IMR-90 (cell line): ENCODE results near the gene FKBP11. TPM values are rescaled to one million over a fixed set of nuclear protein-coding genes. Genes with fewer than 3 reads are reported as not detected.

Experiments
- ATAC-seq: fragments of 200-7000 bp; cut with Tn5 transposase; 2 replicates; pipeline ENCODE4 v1.9.1; 2020; ENCODE audit warnings: low read depth, mild to moderate bottlenecking, moderate library complexity
- BruUV-seq: library from RNA; stranded (reverse); fragments of 400-500 nt; replicated peaks from 2 replicates; lab custom pipeline; 2021; lab: Mats Ljungman, UMichigan
- CTCF ChIA-PET: fragments of 300-600 bp; formaldehyde crosslinking; extraction: SDS; loops from one replicate; lab custom pipeline; 2021; ENCODE audit warnings: antibody characterized with exemption; lab: Yijun Ruan, JAX
- POLR2A ChIA-PET: fragments of 300-600 bp; sonication (Branson Sonifier 250); formaldehyde crosslinking; loops from one replicate; lab custom pipeline; 2022; ENCODE audit warnings: antibody characterized with exemption; ENCODE audit not compliant: unreplicated experiment; lab: Charles Lee
- DNase-seq: peaks from one replicate; pipeline ENCODE4 v3.0.0; 2013
- H2AFZ ChIP-seq: replicated peaks from 2 replicates; pipeline ENCODE3; 2013; ENCODE audit warnings: low read length, mild to moderate bottlenecking; ENCODE audit not compliant: poor library complexity
- H2AK5ac ChIP-seq: 2 replicates; pipeline ENCODE4 v1.6.1; 2013; ENCODE audit warnings: low read depth, low read length, inconsistent platforms
- H2AK9ac ChIP-seq: replicated peaks from 2 replicates; pipeline ENCODE3; 2013; ENCODE audit warnings: mild to moderate bottlenecking, low read depth, low read length, moderate library complexity; ENCODE audit not compliant: poor library complexity
- H2BK120ac ChIP-seq: 2 replicates; pipeline ENCODE4 v1.6.1; 2013; ENCODE audit warnings: low read depth, low read length, inconsistent platforms
- H2BK15ac ChIP-seq: 3 replicates; pipeline ENCODE4 v1.6.1; 2013; ENCODE audit warnings: low read depth, low read length, inconsistent platforms
- H2BK20ac ChIP-seq: 2 replicates; pipeline ENCODE4 v1.6.1; 2013; ENCODE audit warnings: low read depth, mild to moderate bottlenecking, inconsistent platforms, low read length, moderate library complexity
- H2BK5ac ChIP-seq: 2 replicates; pipeline ENCODE4 v1.6.1; 2013; ENCODE audit warnings: mild to moderate bottlenecking, low read depth, low read length, inconsistent platforms; ENCODE audit not compliant: poor library complexity, severe bottlenecking
- H3K14ac ChIP-seq: replicated peaks from 2 replicates; pipeline ENCODE4 v1.6.1; 2013; ENCODE audit warnings: low read depth, low read length, inconsistent platforms
- H3K18ac ChIP-seq: 2 replicates; pipeline ENCODE4 v1.6.1; 2013; ENCODE audit warnings: low read depth, low read length, control low read depth
- H3K23ac ChIP-seq: 2 replicates; pipeline ENCODE4 v1.6.1; 2013; ENCODE audit warnings: low read depth, low read length, inconsistent platforms
- H3K27ac ChIP-seq: 2 replicates; pipeline ENCODE4 v1.5.1; 2013; ENCODE audit warnings: mild to moderate bottlenecking, control low read depth, low read length; ENCODE audit not compliant: insufficient read depth
- H3K27me3 ChIP-seq: 2 replicates; pipeline ENCODE4 v1.6.1; 2013; ENCODE audit warnings: low read length; ENCODE audit not compliant: control insufficient read depth, insufficient read depth
- H3K36me3 ChIP-seq: 2 replicates; pipeline ENCODE4 v1.6.1; 2013; ENCODE audit warnings: low read length, mixed read lengths; ENCODE audit not compliant: control insufficient read depth, insufficient read depth
- H3K4ac ChIP-seq: 2 replicates; pipeline ENCODE4 v1.6.1; 2013; ENCODE audit warnings: low read depth, low read length, inconsistent platforms
- H3K4me1 ChIP-seq: 2 replicates; pipeline ENCODE4 v1.6.1; 2013; ENCODE audit warnings: low read length, mixed read lengths; ENCODE audit not compliant: control insufficient read depth, insufficient read depth
- H3K4me2 ChIP-seq: 2 replicates; pipeline ENCODE4 v1.6.1; 2013; ENCODE audit warnings: low read depth, mild to moderate bottlenecking, control low read depth, low read length, moderate library complexity
- H3K4me3 ChIP-seq: 2 replicates; pipeline ENCODE4 v1.5.1; 2013; ENCODE audit warnings: low read depth, mild to moderate bottlenecking, control low read depth, low read length, moderate library complexity; ENCODE audit not compliant: insufficient read depth
- H3K56ac ChIP-seq: 2 replicates; pipeline ENCODE4 v1.6.1; 2013; ENCODE audit warnings: low read length, inconsistent platforms; ENCODE audit not compliant: insufficient read depth; ENCODE audit errors: extremely low read depth
- H3K79me1 ChIP-seq, 2 experiments: 2 replicates each; pipeline ENCODE4 v1.6.1; 2013; ENCODE audit warnings: low read length in 2 of 2, inconsistent platforms in 1 of 2, low read depth in 1 of 2
- H3K9ac ChIP-seq: 2 replicates; pipeline ENCODE4 v1.6.1; 2013; ENCODE audit warnings: low read depth, low read length, control low read depth
- H3K9me1 ChIP-seq: 2 replicates; pipeline ENCODE4 v1.6.1; 2013; ENCODE audit warnings: low read length, inconsistent platforms; ENCODE audit not compliant: insufficient read depth
- H3K9me3 ChIP-seq: 2 replicates; pipeline ENCODE4 v1.6.1; 2013; ENCODE audit warnings: low read length; ENCODE audit not compliant: control insufficient read depth, insufficient read depth
- H4K20me1 ChIP-seq: 2 replicates; pipeline ENCODE4 v1.6.1; 2013; ENCODE audit warnings: low read length, inconsistent platforms; ENCODE audit not compliant: insufficient read depth
- H4K5ac ChIP-seq: 2 replicates; pipeline ENCODE4 v1.6.1; 2013; ENCODE audit warnings: mild to moderate bottlenecking, low read depth, low read length, control low read depth
- H4K8ac ChIP-seq, 2 experiments: 2 replicates each; pipeline ENCODE4 v1.6.1; 2013; ENCODE audit warnings: low read depth in 2 of 2, low read length in 2 of 2, control low read depth in 1 of 2, inconsistent platforms in 1 of 2
- H4K91ac ChIP-seq: 2 replicates; pipeline ENCODE4 v1.6.1; 2013; ENCODE audit warnings: low read depth, low read length, inconsistent platforms; ENCODE audit not compliant: insufficient read depth
- MXI1 ChIP-seq: IDR thresholded peaks from 2 replicates; pipeline ENCODE4 v1.6.1; 2012; ENCODE audit warnings: low read depth, mild to moderate bottlenecking, low read length, moderate library complexity, borderline replicate concordance
- NFE2L2 ChIP-seq: fragments of 150-350 bp; IDR thresholded peaks from 2 replicates; pipeline ENCODE4 v1.6.1; 2016; ENCODE audit warnings: low read depth, mild to moderate bottlenecking, low read length
- RCOR1 ChIP-seq: IDR thresholded peaks from 2 replicates; pipeline ENCODE4 v1.6.1; 2012; ENCODE audit warnings: mild to moderate bottlenecking, low read length, improper control_type of control experiment; ENCODE audit not compliant: insufficient replicate concordance
- SMC3 ChIP-seq: fragments of 150-350 bp; IDR thresholded peaks from 2 replicates; pipeline ENCODE4 v1.6.1; 2016; ENCODE audit warnings: low read depth, mild to moderate bottlenecking, antibody characterized with exemption, low read length, moderate library complexity
- WGBS, 2 experiments: methylation state at CpG; one replicate each; pipeline versions ENCODE4 v1.1.5 to v1.1.7; 2013; ENCODE audit warnings: missing lambda C conversion rate in 2 of 2; ENCODE audit not compliant: insufficient read length in 1 of 2; ENCODE audit errors: extremely low coverage in 2 of 2; 5-methylcytosine and 5-hydroxymethylcytosine counted together
- dilution Hi-C: fragments of 300-500 bp; cut with HindIII; formaldehyde crosslinking; loops from one replicate; pipeline ENCODE4 v1.14.3; 2018; ENCODE audit warnings: low sequenced_read_pairs; ENCODE audit not compliant: unreplicated experiment
- in situ Hi-C: fragments of 300-500 bp; cut with MboI; formaldehyde crosslinking; loops from 3 replicates; pipeline ENCODE4 v1.14.3; 2019; ENCODE audit warnings: low sequenced_read_pairs, inconsistent platforms, mixed read lengths
- intact Hi-C: fragments of 100-400 bp; cut with micrococcal nuclease; formaldehyde crosslinking; loops from 2 replicates; pipeline ENCODE4 v1.10.0; 2022
- polyA plus RNA-seq, 3 experiments: library from polyadenylated mRNA; depleted of rRNA; stranded (reverse); fragments of >200 nt; gene quantifications; 2 replicates each; pipeline ENCODE4 v1.2.3, GENCODE V29; 2012; ENCODE audit warnings: low replicate concordance in 1 of 3
- total RNA-seq: library from RNA; depleted of rRNA; stranded (reverse); fragments of >200 nt; gene quantifications from 2 replicates; pipeline ENCODE4 v1.2.3, GENCODE V29; 2012
- TF ChIP-seq, protein P1 (sequence below): conservative IDR thresholded peaks from 2 replicates; pipeline ENCODE4 v1.5.1; 2012; ENCODE audit warnings: mild to moderate bottlenecking, low read depth, low read length, improper control_type of control experiment

FKBP11 gene
- total and polyA plus RNA-seq, 2 of the 4 experiments (the other 2 are of a cell fraction), result 5.0 to 40.0 TPM

DNA sequence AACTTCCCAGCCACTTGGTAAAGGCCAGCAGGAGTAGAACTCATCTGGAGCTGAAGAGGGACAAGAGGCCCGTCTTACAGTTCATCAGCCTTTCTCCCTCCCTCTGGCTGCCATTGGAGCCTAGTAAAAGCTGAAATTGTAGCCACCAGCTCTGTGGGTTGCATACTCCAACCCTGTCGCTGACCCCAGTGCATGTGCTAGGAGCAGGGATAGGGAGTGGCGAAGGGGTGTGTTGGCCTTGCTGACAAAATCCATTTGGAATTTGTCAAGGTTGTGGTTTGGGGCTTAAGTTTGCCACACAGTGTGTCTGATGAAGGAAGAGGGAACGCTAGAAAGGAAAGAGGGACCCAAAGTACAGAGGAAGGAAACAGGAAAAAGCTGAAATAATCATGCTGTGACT lies 36.0 kb upstream of the FKBP11 start:
- H3K9me1 ChIP-seq, result no peaks in the 10 kb centered on the region
- H2AK5ac ChIP-seq, result no peak overlapping the region
- H3K18ac ChIP-seq, result no peak overlapping the region
- H3K27ac ChIP-seq, result no peak overlapping the region
- peaks cover 3% of the 10 kb centered on the region; the same call in 1 of the 2 replicates for H4K20me1 ChIP-seq
- peak overlapping the region; percentile 78 for H2AFZ ChIP-seq
- 40% methylated on average over 1 of the region's 4 CpGs; no CpG with 5 or more reads in 1 of the 2 experiments for WGBS, 2 experiments
- ATAC-seq (no peak), DNase-seq (no peak)
- H3K56ac ChIP-seq, result no peak overlapping the region
- H3K4ac ChIP-seq, result no peak overlapping the region
- peaks cover 0 to 9% of the 10 kb centered on the region in 2 experiments; a peak in 2 of 4 replicates for H3K79me1 ChIP-seq
- no peak overlapping the region for H2BK15ac ChIP-seq
- ChIA-PET POLR2A (no interaction called here), CTCF (no interaction called here)
- no peaks in the 10 kb centered on the region for H3K9me3 ChIP-seq
- no peak overlapping the region for H2BK5ac ChIP-seq
- H3K9ac ChIP-seq, result no peak overlapping the region
- H3K4me1 ChIP-seq, result 0 out of 2 replicates have a peak, but pooled peaks cover 1% of the 10 kb centered on the region
- no peak overlapping the region for H4K8ac ChIP-seq
- in situ Hi-C loops (no loop called here), intact Hi-C loops (no loop called here), dilution Hi-C loops (no loop called here)
- H3K14ac ChIP-seq, result no peak overlapping the region
- no peak for TF ChIP-seq SMC3
- no peak for TF ChIP-seq MXI1
- TF ChIP-seq, protein P1, sequence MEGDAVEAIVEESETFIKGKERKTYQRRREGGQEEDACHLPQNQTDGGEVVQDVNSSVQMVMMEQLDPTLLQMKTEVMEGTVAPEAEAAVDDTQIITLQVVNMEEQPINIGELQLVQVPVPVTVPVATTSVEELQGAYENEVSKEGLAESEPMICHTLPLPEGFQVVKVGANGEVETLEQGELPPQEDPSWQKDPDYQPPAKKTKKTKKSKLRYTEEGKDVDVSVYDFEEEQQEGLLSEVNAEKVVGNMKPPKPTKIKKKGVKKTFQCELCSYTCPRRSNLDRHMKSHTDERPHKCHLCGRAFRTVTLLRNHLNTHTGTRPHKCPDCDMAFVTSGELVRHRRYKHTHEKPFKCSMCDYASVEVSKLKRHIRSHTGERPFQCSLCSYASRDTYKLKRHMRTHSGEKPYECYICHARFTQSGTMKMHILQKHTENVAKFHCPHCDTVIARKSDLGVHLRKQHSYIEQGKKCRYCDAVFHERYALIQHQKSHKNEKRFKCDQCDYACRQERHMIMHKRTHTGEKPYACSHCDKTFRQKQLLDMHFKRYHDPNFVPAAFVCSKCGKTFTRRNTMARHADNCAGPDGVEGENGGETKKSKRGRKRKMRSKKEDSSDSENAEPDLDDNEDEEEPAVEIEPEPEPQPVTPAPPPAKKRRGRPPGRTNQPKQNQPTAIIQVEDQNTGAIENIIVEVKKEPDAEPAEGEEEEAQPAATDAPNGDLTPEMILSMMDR, result no peak
- TF ChIP-seq RCOR1, result no peak
- no peak for TF ChIP-seq NFE2L2
- H2BK20ac ChIP-seq, result no peak overlapping the region
- BruUV-seq, result no TSS peak
- no peak overlapping the region for H3K23ac ChIP-seq
- no peak overlapping the region for H3K4me2 ChIP-seq
- no peak overlapping the region for H4K91ac ChIP-seq
- H2BK120ac ChIP-seq, result no peak overlapping the region
- peak overlapping the region; percentile 15 for H2AK9ac ChIP-seq
- no peak overlapping the region for H4K5ac ChIP-seq
- H3K27me3 ChIP-seq, result peaks cover 25% of the 10 kb centered on the region
- H3K36me3 ChIP-seq, result no peaks in the 10 kb centered on the region
- no peak overlapping the region for H3K4me3 ChIP-seq
